GM19328 (cell line): ENCODE measurements around the gene GPR68.
A peak's percentile ranks its signal among the peaks of the same experiment; 100 is the strongest.
"Not testable (repeated sequence)": the region's sequence is repeated elsewhere in the genome, so short reads cannot be mapped to it uniquely, and the experiment has no call there.

ENCODE experiments used
- ATAC-seq: cut with Tn5 transposase; IDR thresholded peaks from one replicate; pipeline ENCODE4 v1.9.1; 2021; ENCODE audit warnings: mild to moderate bottlenecking, moderate library complexity; ENCODE audit not compliant: unreplicated experiment

The GPR68 gene

DNA sequence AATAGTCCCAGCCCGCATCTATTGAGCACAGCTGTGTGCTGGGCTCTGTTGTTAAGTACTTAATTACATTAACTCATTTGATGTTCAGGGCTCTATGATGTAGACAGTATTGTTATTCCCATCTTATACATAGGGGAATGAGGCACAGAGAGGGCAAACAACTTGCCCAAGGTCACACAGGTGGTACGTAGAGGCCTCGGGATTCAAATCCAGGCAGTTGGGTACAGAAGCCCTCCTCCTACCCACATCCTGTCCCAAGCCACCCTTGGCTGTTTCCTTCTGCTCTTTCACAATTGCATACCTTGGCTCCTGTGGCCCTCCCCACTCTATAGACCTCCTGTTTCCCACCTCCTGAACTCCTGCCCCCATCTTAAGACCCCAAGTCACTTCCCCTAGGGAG is 10.0 kb upstream of the GPR68 start:
- no peak for ATAC-seq

GRCh38 chr14:91253795-91254323 is 9.4 kb upstream of the GPR68 start:
- ATAC-seq: no peak

- no peak for ATAC-seq
Measured at GRCh38 chr14:91252871-91253794, 8.6 kb upstream of the GPR68 start.

DNA sequence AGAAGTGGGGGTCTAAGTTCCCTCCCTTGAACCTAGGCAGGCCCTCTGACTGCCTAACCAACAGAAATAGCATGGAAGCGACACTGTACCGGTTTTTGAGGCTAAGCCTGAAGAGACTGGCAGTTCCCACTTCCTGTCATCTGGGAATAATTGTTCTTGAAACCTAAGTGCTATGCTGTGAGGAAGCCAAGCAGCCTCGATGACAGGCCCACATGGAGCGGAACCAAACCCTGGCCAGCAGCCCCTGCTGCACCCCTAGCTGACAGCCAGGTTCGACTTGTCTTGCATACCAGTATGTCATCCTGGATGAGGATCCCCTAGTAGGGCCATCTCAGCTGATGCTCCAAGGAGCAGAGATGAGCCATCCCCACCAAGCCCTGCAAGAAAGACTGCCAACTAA is 6.4 kb upstream of the GPR68 start:
- no peak for ATAC-seq

DNA sequence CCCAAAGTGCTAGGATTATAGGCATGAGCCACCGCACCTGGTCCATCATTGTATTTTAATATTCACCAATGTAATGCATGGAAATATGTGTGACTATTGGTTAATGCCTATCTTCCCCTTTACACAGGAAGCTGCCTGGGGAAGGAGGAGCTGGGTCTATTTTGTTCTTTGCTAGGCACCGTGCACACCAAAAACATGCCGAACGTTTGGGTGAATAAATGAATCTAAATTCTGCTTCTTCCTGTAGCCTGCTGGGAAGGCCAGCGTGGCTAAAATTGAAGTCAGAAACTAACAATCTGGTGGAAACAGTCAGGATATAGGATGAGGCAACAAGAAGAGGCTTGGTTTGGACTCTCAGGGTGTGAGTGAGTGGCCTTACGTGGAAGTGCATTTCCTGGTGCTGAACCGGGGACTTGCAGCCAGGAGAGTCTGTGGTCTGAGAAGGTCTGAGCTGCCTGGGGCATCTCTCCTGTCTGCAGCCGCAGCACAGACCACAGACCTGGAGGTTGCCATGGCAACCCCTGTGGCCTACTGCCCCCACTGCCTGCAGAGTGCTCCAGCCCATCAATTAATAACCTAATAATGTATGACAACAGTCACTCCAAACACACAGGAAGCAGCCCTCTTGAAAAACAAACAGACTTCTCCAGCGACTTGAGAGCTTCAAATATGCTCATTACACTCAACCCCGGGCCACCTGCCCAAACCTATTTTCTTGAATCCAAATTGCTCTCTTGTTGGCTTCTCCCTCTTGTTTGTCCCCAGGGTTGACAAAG is 5.5 kb upstream of the GPR68 start:
- peak; percentile 85 for ATAC-seq

DNA sequence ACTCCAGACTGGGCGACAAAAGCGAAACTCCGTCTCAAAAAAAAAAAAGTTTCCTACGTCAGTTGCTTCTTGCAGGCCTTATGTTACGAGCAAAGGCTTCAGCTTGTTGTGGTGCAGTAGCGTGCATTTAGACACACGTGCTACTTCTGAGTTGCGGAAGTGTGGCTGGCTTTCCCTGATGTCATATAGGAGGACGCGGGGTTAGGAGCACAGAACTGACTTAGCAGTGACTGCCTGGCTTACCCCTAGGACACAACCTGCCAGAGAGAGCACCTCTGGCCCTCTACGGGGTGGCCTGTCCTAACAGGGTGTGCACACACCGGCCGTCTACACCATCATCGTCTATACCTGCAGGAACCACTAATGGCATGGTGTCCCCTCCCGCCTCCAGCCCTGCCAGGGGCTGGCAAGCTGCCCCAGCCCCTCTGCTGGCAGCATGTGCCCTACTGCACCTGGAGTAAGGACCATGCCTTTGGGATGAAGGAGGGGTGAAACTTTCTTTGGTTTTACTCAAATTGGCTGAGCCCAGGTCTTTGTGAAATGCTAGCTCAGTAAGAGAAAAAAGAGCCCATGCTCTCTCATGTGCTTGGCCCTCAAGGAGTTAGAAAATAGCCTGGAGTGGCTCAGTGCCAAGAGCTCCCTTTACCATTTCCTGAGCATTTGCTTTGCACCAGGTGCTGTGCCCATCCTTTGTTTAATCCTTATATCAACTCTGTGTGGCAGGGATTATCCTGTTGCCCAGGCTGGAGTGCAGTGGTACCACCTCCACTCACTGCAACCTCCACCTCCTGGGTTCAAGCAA is 1.7 kb upstream of the GPR68 start:
- ATAC-seq: no peak

- not testable (repeated sequence) for ATAC-seq
Measured at GRCh38 chr14:91245616-91246015, 1.1 kb upstream of the GPR68 start.

- ATAC-seq: no peak
Measured at GRCh38 chr14:91245029-91245428, 525 bp upstream of the GPR68 start.

DNA sequence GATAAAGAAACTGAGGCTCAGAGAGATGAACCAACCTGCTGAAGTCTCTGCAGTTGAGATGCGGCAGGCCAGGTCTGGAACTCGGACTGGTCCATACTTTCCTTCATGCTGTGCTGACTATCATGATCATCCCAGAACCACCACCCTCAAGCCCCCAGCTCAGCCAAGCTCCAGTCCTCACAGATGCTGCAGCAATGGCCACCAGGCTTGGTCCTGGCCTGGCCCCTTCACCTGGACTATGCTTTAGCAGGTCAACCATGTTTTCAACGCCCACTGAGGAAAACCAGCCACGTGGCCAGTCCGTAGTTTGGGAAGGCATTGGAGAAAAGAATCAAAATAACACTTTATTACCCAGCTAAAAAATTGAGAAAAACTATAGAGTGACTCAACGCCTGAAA is 1.4 kb downstream of the GPR68 start:
- ATAC-seq: no peak

- no peak for ATAC-seq
Measured at GRCh38 chr14:91242635-91243034, 1.9 kb downstream of the GPR68 start.

DNA sequence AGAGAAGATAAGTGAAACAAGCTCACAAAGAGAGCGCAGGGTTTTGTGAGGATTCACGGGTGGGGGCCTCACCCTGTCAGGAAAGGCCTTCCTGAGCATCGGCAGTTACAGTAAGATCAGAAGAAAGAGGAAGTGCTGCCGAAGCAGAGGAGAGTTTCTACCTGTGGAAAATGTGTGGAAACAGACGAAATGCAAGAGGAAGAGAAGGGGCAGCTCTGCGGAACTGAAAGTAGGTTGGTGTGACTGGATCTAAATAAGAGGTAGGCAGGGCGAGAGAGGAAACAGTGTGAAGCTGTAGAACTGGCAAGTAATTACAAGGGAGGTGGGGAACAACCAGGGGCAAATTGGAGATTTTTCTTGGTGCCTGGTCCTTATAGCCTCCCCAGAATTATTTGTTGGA is 2.6 kb downstream of the GPR68 start:
- peak; percentile 70 for ATAC-seq

DNA sequence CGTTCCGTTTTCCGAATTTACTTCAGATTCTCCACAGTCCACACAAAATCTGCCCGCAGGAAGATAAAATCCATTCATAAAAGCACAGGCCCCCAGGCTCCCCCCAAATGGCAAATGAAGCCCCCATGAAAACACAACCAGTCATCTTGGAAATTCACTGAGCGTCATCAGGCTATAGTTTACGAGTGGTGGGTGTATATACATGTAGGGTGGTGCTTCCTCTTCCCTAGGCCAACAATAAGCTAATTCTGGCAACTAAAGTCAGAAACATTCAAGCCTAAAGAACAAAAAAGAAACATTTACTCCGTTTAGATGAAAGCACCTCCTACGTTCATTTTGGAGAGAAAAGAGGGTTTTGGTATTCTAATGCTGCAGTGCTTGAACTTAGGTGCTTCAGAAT is 5.8 kb downstream of the GPR68 start:
- ATAC-seq: no peak

GRCh38 chr14:91238085-91238484 is 6.4 kb downstream of the GPR68 start:
- ATAC-seq: no peak

DNA sequence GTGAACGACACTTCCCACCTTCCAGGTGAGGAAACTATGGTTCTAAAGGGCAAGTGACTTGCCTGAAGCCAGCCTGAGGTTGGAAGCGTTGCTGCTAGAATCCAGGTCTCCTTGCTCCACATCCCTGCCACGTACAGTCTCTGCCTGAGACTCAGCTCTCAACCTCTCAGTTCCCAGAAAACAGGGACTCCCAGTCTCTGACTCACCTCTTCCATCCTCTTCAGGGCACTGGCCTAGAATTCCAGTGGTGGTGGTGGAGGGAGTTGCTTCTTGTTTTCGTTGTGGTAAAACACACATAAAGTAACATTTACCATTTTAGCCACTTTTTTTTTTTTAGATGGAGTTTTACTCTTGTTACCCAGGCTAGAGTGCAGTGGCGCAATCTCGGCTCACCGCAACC is 7.3 kb downstream of the GPR68 start:
- ATAC-seq: no peak

DNA sequence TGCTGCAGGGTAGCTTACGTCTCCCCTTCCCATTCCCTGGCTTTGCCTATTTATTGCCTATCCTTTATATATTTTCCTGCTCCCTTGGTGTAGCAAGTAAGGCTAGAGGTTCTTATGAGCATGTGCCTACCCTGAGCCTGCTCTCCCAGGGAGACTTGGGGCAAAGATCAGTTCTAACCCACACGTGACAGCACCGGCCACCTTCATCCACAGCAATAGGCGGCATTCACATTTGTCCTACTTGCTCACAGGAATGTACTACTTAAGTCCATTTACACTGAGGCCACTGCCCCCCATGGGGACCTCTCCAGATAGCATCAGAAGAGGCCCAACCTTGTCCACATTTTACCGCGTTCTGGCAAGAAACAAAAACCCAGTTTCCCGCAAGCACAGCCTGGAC is 8.7 kb downstream of the GPR68 start:
- ATAC-seq: no peak

- ATAC-seq: no peak
Measured at GRCh38 chr14:91234791-91235114, 9.8 kb downstream of the GPR68 start.

DNA sequence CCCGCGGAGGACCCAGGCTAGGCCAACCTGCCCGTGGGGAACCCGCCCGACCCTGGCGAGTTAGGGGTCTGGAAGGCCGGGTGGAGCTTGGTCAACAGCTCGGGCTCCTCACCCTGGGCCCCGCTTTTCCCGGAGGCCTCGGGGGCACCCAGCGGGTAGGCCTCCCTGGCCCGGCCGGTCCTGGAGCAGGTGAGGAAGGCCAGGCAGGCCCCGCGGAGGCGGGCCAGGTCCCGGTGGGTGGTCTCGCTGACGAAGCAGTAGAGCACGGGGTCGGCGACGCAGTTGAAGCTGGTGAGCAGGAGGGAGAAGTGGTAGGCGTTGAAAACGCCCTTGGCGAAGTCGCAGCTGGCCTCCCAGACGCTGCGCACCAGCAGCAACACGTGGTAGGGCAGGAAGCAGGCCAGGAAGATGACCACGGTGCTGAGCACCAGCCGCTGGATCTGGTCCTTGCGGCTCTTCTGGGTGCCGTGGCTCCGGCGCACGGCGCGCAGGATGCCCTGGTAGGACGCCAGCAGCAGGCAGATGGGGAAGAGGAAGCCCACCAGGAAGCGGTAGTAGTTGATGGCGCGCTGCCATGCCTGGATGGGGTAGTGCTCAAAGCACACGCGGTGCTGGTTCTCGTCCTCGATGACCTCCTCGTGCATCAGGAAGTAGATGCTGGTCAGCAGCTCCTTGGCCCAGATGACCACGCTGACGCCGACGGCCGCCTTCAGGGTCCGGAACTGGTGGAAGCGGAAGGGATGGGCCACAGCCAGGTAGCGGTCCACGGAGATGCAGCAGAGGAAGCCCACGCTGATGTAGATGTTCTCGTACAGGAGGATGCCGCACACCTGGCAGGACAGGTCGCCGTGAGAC is 10.3 kb downstream of the GPR68 start:
- no peak for ATAC-seq

DNA sequence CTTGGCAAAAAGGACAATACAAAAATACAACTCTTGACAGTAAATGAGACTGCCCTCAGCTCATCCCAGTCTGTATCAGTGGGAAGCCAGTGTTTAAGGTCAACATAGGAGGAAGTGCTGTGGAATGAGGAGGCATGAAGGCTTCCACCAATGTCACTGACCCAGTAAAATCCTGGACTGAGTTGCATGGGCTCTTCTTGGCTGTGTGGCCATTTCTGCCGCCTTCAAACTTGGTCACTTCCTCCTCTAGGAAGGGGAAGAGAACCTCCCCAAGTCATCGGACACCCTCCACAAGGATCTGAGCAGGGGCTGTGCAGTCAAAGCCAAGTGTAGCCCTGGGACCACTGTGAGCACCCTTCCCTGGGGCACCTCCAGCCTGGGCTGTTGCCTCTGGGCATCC is 11.9 kb downstream of the GPR68 start:
- ATAC-seq: no peak

- no peak for ATAC-seq
Measured at GRCh38 chr14:91232052-91232451, 12.5 kb downstream of the GPR68 start.

DNA sequence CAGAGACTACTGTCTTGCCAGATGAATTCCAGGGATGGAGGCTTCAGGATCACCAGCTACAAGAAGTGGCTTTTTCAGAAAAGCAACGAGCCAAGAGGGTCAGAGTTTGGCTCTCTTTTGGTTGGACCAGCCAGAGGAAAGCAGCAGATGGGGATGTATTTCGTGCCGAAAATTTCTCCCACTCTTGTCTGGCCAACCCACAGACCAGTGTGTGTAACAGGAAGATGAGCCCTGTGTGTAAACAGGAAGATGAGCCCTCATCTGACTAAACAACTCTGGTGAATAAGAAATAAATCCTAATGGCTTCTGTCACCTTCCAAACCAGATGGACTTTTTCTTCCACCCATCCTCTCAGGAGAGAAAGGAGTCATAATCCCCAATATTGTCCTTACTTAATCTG is 13.1 kb downstream of the GPR68 start:
- no peak for ATAC-seq
